Measurements from ENCODE around the gene ADRB2. TPM values are rescaled to one million over a fixed set of nuclear protein-coding genes. Genes with fewer than 3 reads are reported as not detected.

The ADRB2 gene
- total RNA-seq, 1 donor from 2014 or later = 2.6 TPM

- TF ChIP-seq, protein P1, sequence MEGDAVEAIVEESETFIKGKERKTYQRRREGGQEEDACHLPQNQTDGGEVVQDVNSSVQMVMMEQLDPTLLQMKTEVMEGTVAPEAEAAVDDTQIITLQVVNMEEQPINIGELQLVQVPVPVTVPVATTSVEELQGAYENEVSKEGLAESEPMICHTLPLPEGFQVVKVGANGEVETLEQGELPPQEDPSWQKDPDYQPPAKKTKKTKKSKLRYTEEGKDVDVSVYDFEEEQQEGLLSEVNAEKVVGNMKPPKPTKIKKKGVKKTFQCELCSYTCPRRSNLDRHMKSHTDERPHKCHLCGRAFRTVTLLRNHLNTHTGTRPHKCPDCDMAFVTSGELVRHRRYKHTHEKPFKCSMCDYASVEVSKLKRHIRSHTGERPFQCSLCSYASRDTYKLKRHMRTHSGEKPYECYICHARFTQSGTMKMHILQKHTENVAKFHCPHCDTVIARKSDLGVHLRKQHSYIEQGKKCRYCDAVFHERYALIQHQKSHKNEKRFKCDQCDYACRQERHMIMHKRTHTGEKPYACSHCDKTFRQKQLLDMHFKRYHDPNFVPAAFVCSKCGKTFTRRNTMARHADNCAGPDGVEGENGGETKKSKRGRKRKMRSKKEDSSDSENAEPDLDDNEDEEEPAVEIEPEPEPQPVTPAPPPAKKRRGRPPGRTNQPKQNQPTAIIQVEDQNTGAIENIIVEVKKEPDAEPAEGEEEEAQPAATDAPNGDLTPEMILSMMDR (conservative IDR thresholded peaks at IDR 0.05; ENCODE audit: low read depth, low read length) = no peak
- H3K4me3 ChIP-seq (ENCODE audit: low read depth, low read length) = no peak overlapping the region
- no peak for DNase-seq (ENCODE audit: low read depth)
Observed at GRCh38 chr5:148859703-148860102, 33.3 kb downstream of the ADRB2 start.

GRCh38 chr5:148860599-148860998 lies 34.2 kb downstream of the ADRB2 start:
- DNase-seq (ENCODE audit: low read depth) = no peak
- TF ChIP-seq, protein P1 (conservative IDR thresholded peaks at IDR 0.05; ENCODE audit: low read depth, low read length) = no peak
- H3K4me3 ChIP-seq (ENCODE audit: low read depth, low read length) = no peak overlapping the region

DNA sequence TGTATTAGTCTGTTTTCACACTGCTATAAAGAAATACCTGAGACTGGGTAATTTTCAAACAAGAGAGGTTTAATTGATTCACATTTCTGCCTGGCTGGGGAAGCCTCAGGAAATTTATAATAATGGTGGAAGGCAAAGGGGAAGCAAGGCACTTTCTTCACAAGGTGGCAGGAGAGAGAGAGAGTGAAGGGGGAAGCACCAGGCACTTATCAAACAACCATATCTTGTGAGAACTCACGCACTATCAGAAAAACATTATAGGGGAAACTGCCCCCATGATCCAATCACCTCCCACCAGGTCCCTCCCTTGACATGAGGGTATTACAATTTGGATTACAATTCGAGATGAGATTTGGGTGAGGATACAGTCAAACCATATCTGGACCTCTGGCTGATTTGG lies 34.7 kb downstream of the ADRB2 start:
- H3K4me3 ChIP-seq (ENCODE audit: low read depth, low read length) = no peak overlapping the region
- no peak for DNase-seq (ENCODE audit: low read depth)
- TF ChIP-seq, protein P1 (conservative IDR thresholded peaks at IDR 0.05; ENCODE audit: low read depth, low read length) = no peak

DNA sequence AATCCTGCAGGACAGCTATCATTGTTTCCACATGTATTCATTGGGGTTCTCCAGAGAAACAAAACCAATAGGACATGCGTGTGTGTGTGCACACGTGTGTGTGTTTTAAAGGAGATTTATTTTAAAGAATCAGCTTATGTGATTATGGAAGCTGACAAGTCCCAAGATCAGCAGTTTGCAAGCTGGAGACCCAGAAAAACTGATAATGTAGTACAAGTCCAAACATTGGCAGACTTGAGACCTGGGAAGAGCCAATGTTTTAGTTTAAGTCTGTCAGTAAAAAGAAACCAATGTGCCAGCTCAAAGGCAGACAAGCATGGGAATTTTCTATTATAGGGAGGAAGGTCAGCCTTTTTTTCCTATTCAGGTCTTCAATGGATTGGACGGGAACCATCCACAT lies 35.3 kb downstream of the ADRB2 start:
- H3K4me3 ChIP-seq (ENCODE audit: low read depth, low read length) = no peak overlapping the region
- TF ChIP-seq, protein P1 (conservative IDR thresholded peaks at IDR 0.05; ENCODE audit: low read depth, low read length) = no peak
- DNase-seq (ENCODE audit: low read depth) = no peak

- TF ChIP-seq, protein P1 (conservative IDR thresholded peaks at IDR 0.05; ENCODE audit: low read depth, low read length) = no peak
- no peak for DNase-seq (ENCODE audit: low read depth)
- no peak overlapping the region for H3K4me3 ChIP-seq (ENCODE audit: low read depth, low read length)
Observed at GRCh38 chr5:148864113-148864841, 37.9 kb downstream of the ADRB2 start.

DNA sequence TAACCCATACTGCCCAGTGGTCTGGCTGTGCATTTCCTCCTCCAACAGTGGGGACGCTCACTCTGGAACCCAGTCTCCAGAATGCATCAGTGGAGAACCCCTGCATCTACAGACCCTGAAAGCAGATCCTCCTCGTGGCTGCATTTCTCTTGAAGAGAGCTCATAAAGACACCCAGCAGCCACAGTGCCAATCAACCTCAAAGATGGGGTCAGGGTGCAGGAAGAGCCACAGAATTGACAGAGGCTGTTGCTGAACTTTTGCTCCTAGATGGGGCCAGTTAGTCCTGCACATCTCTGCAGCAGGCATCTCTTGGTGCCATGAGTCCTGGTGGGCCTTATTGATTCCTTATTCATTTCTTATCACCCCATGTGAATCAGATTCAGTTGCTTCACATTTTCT lies 39.6 kb downstream of the ADRB2 start:
- TF ChIP-seq, protein P1 (conservative IDR thresholded peaks at IDR 0.05; ENCODE audit: low read depth, low read length) = no peak
- DNase-seq (ENCODE audit: low read depth) = no peak
- no peak overlapping the region for H3K4me3 ChIP-seq (ENCODE audit: low read depth, low read length)

GRCh38 chr5:148873120-148873519 lies 46.7 kb downstream of the ADRB2 start:
- no peak overlapping the region for H3K4me3 ChIP-seq (ENCODE audit: low read depth, low read length)
- no peak for DNase-seq (ENCODE audit: low read depth)
- TF ChIP-seq, protein P1 (conservative IDR thresholded peaks at IDR 0.05; ENCODE audit: low read depth, low read length) = no peak
